Measurements from ENCODE around the gene RAB42. TPM values are rescaled to one million over a fixed set of nuclear protein-coding genes. Genes with fewer than 3 reads are reported as not detected.

Gene RAB42
- total and polyA plus RNA-seq, 9 of the 15 experiments (the other 6 are each of a cell fraction or from before 2014, with no cell fraction given) = 0.07 to 0.14 (median 0.12) TPM; not detected in 6

DNA sequence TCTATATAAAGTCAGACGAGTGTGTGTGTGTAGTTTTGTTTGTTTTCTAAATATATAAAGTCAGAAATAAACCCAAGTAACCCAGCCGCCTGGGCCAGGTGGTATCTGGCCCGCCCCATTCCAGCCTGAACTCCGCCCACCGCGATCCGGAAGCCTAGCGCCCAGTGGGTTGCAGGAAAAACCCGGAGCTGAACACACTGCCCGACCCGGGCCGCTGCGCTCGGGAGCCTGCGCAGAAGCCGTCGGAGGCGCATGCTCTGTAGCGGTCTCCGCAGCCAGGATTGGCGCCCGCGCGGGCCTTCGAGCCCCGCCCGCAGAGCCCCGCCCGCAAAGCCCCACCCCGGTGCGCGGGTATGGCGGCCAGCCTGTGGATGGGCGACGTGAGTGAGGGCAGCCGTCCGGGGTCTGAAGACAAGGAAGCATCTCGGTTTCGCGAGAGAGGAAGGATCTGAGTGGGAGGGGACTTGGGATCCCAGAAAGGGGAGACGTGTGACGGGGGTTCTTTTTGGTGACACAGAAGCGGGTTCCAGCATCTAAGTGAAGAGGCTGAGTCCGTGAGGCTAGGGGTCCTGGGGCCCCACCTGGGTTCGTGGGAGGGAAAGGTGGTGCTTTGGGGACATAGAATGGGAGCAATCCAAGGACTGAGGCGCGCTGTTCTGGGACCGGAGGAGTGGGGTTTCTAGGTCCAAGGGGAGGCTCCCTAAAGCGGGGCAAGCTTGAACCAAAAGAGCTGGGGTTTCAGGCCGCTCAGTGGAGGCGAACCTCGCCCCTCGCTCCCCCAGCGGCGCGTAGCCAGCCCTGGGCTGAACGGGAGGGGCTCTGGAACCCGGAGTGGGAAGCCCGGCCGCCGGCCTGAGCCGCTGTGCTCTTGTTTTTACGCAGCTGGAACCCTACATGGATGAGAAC, 39.1 kb upstream of the RAB42 start, which contains the start of gene TRNAU1AP (continued):
- TF ChIP-seq, protein P1, sequence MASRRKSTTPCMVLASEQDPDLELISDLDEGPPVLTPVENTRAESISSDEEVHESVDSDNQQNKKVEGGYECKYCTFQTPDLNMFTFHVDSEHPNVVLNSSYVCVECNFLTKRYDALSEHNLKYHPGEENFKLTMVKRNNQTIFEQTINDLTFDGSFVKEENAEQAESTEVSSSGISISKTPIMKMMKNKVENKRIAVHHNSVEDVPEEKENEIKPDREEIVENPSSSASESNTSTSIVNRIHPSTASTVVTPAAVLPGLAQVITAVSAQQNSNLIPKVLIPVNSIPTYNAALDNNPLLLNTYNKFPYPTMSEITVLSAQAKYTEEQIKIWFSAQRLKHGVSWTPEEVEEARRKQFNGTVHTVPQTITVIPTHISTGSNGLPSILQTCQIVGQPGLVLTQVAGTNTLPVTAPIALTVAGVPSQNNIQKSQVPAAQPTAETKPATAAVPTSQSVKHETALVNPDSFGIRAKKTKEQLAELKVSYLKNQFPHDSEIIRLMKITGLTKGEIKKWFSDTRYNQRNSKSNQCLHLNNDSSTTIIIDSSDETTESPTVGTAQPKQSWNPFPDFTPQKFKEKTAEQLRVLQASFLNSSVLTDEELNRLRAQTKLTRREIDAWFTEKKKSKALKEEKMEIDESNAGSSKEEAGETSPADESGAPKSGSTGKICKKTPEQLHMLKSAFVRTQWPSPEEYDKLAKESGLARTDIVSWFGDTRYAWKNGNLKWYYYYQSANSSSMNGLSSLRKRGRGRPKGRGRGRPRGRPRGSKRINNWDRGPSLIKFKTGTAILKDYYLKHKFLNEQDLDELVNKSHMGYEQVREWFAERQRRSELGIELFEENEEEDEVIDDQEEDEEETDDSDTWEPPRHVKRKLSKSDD (conservative IDR thresholded peaks at IDR 0.05; ENCODE audit: low read length) = no peak; the same call in none of the 2 replicates
- TF ChIP-seq ZC3H11A (IDR thresholded peaks at IDR 0.05; ENCODE audit: low read depth, low read length) = peak; percentile 66; the same call in 1 of the 2 replicates
- peak; percentile 13; the same call in 1 of the 2 replicates for TF ChIP-seq KLF1 (tag; IDR thresholded peaks at IDR 0.05)
- TF ChIP-seq, protein P2, sequence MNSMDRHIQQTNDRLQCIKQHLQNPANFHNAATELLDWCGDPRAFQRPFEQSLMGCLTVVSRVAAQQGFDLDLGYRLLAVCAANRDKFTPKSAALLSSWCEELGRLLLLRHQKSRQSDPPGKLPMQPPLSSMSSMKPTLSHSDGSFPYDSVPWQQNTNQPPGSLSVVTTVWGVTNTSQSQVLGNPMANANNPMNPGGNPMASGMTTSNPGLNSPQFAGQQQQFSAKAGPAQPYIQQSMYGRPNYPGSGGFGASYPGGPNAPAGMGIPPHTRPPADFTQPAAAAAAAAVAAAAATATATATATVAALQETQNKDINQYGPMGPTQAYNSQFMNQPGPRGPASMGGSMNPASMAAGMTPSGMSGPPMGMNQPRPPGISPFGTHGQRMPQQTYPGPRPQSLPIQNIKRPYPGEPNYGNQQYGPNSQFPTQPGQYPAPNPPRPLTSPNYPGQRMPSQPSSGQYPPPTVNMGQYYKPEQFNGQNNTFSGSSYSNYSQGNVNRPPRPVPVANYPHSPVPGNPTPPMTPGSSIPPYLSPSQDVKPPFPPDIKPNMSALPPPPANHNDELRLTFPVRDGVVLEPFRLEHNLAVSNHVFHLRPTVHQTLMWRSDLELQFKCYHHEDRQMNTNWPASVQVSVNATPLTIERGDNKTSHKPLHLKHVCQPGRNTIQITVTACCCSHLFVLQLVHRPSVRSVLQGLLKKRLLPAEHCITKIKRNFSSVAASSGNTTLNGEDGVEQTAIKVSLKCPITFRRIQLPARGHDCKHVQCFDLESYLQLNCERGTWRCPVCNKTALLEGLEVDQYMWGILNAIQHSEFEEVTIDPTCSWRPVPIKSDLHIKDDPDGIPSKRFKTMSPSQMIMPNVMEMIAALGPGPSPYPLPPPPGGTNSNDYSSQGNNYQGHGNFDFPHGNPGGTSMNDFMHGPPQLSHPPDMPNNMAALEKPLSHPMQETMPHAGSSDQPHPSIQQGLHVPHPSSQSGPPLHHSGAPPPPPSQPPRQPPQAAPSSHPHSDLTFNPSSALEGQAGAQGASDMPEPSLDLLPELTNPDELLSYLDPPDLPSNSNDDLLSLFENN (IDR thresholded peaks at IDR 0.05; ENCODE audit: low read depth in 2 of 2, low read length in 2 of 2) = no peak
- TF ChIP-seq, protein P3, sequence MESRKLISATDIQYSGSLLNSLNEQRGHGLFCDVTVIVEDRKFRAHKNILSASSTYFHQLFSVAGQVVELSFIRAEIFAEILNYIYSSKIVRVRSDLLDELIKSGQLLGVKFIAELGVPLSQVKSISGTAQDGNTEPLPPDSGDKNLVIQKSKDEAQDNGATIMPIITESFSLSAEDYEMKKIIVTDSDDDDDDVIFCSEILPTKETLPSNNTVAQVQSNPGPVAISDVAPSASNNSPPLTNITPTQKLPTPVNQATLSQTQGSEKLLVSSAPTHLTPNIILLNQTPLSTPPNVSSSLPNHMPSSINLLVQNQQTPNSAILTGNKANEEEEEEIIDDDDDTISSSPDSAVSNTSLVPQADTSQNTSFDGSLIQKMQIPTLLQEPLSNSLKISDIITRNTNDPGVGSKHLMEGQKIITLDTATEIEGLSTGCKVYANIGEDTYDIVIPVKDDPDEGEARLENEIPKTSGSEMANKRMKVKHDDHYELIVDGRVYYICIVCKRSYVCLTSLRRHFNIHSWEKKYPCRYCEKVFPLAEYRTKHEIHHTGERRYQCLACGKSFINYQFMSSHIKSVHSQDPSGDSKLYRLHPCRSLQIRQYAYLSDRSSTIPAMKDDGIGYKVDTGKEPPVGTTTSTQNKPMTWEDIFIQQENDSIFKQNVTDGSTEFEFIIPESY (CRISPR knock-in tag; IDR thresholded peaks at IDR 0.05) = peak; percentile 50
- peak; percentile 93 for TF ChIP-seq RBFOX2 (IDR thresholded peaks at IDR 0.05; ENCODE audit: low read depth, low read length)
- no peak for TF ChIP-seq ZFP36 (IDR thresholded peaks at IDR 0.05; ENCODE audit: low read depth, low read length, partially characterized antibody)
- TF ChIP-seq LEF1 (IDR thresholded peaks at IDR 0.05) = no peak; the same call in 1 of the 2 replicates
- TF ChIP-seq KAT8 (IDR thresholded peaks at IDR 0.05; ENCODE audit: low read depth) = peak; percentile 39; the same call in 1 of the 2 replicates
- no peak; the same call in 1 of the 2 replicates for TF ChIP-seq THRAP3 (IDR thresholded peaks at IDR 0.05; ENCODE audit: borderline replicate concordance)
- TF ChIP-seq RHOXF2B (CRISPR knock-in tag; conservative IDR thresholded peaks at IDR 0.05) = no peak
- no peak for TF ChIP-seq FOXA1 (IDR thresholded peaks at IDR 0.05; ENCODE audit: borderline replicate concordance)
- TF ChIP-seq MCM3 (IDR thresholded peaks at IDR 0.05) = no peak
- TF ChIP-seq, protein P4, sequence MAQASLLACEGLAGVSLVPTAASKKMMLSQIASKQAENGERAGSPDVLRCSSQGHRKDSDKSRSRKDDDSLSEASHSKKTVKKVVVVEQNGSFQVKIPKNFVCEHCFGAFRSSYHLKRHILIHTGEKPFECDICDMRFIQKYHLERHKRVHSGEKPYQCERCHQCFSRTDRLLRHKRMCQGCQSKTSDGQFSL (CRISPR knock-in tag; IDR thresholded peaks at IDR 0.05) = 0 out of 2 replicates have a peak, but pooled peaks have one; percentile 63
- TF ChIP-seq, protein P4 (tag; IDR thresholded peaks at IDR 0.05) = 0 out of 4 replicates have a peak, but pooled peaks of 1 of the 2 experiments have one; percentile 15
